ENCODE measurements around the gene MAPK13.

Gene MAPK13

DNA sequence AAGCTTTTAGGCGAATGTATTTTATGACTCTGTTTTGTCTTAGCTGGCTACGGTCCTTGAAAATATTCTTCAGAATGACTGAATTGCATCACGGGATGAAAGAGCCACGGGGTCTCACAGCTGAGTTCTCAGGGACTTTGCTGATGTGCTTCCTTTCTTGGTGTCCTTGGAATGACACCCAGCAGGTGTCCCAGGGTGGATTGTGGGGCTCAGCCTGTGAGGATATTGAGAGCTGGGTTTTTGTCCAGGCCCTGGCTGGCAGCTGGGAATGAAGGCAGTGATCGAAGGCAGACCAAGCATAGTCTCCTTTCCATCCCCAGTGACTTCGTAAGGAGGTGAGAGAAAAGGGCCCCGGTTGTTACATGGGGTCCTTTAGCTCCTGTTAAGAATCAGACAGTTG lies 18.8 kb upstream of the MAPK13 start:
- Histone ChIP-seq H3K56ac (ENCODE audit: low read length) (no peak overlapping the region), H3K18ac (ENCODE audit: low read length) (no peak overlapping the region), H3K4me3 (ENCODE audit: low read length) (no peak overlapping the region), H2BK120ac (ENCODE audit: low read depth, low read length) (no peak overlapping the region), H3K4me2 (ENCODE audit: low read length) (no peak overlapping the region), H2BK5ac (ENCODE audit: low read length) (no peak overlapping the region), H3K9ac (ENCODE audit: low read length) (no peak overlapping the region), H3K23ac (ENCODE audit: low read length) (no peak overlapping the region), H3K79me1 (ENCODE audit: low read length) (no peaks in the 10 kb centered on the region), H4K8ac (ENCODE audit: low read depth, low read length) (no peak overlapping the region), H3K4ac (ENCODE audit: low read depth, low read length) (no peak overlapping the region), H3K4me1 (ENCODE audit: control insufficient read depth, low read depth, low read length) (no peaks in the 10 kb centered on the region), H3K27ac (ENCODE audit: low read depth, low read length) (no peak overlapping the region), H4K5ac (ENCODE audit: low read length) (no peak overlapping the region), H3K79me2 (ENCODE audit: control insufficient read depth, insufficient read depth, low read length) (no peaks in the 10 kb centered on the region), H3K36me3 (ENCODE audit: control insufficient read depth, insufficient read depth, low read length) (peaks cover 3% of the 10 kb centered on the region), H2BK15ac (replicated peaks; ENCODE audit: low read depth) (no peak overlapping the region), H2AK5ac (ENCODE audit: low read length) (no peak overlapping the region), H3K27me3 (ENCODE audit: insufficient read depth, low read length, poor library complexity) (no peaks in the 10 kb centered on the region)
- WGBS (ENCODE audit: extremely low coverage, insufficient coverage, low lambda C conversion rate) = 100% methylated on average over 1 of the region's 7 CpGs
- no peak for DNase-seq

GRCh38 chr6:36113049-36113448 lies 17.3 kb upstream of the MAPK13 start:
- Histone ChIP-seq H3K4ac (ENCODE audit: low read depth, low read length) (no peak overlapping the region), H2BK15ac (replicated peaks; ENCODE audit: low read depth) (no peak overlapping the region), H3K79me1 (ENCODE audit: low read length) (no peaks in the 10 kb centered on the region), H3K4me2 (ENCODE audit: low read length) (no peak overlapping the region), H3K27ac (ENCODE audit: low read depth, low read length) (no peak overlapping the region), H3K4me3 (ENCODE audit: low read length) (no peak overlapping the region), H3K56ac (ENCODE audit: low read length) (no peak overlapping the region), H3K27me3 (ENCODE audit: insufficient read depth, low read length, poor library complexity) (no peaks in the 10 kb centered on the region), H3K36me3 (ENCODE audit: control insufficient read depth, insufficient read depth, low read length) (peaks cover 3% of the 10 kb centered on the region), H4K8ac (ENCODE audit: low read depth, low read length) (no peak overlapping the region), H3K79me2 (ENCODE audit: control insufficient read depth, insufficient read depth, low read length) (no peaks in the 10 kb centered on the region), H2AK5ac (ENCODE audit: low read length) (no peak overlapping the region), H2BK5ac (ENCODE audit: low read length) (no peak overlapping the region), H3K9ac (ENCODE audit: low read length) (no peak overlapping the region), H3K23ac (ENCODE audit: low read length) (no peak overlapping the region), H3K18ac (ENCODE audit: low read length) (no peak overlapping the region), H4K5ac (ENCODE audit: low read length) (no peak overlapping the region), H2BK120ac (ENCODE audit: low read depth, low read length) (no peak overlapping the region), H3K4me1 (ENCODE audit: control insufficient read depth, low read depth, low read length) (no peaks in the 10 kb centered on the region)
- DNase-seq = no peak

- peaks cover under 1% of the 10 kb centered on the region for H3K36me3 ChIP-seq (ENCODE audit: control insufficient read depth, insufficient read depth, low read length)
- DNase-seq = no peak
- H2BK5ac ChIP-seq (ENCODE audit: low read length) = no peak overlapping the region
- no CpG with 5 or more reads among the region's 2 CpGs for WGBS (ENCODE audit: extremely low coverage, insufficient coverage, low lambda C conversion rate)
- no peaks in the 10 kb centered on the region for H3K79me1 ChIP-seq (ENCODE audit: low read length)
- no peak overlapping the region for H4K8ac ChIP-seq (ENCODE audit: low read depth, low read length)
- H3K27ac ChIP-seq (ENCODE audit: low read depth, low read length) = no peak overlapping the region
- no peak overlapping the region for H3K4me2 ChIP-seq (ENCODE audit: low read length)
- no peak overlapping the region for H3K18ac ChIP-seq (ENCODE audit: low read length)
- no peak overlapping the region for H2AK5ac ChIP-seq (ENCODE audit: low read length)
- no peaks in the 10 kb centered on the region for H3K27me3 ChIP-seq (ENCODE audit: insufficient read depth, low read length, poor library complexity)
- H3K4me3 ChIP-seq (ENCODE audit: low read length) = no peak overlapping the region
- no peak overlapping the region for H2BK120ac ChIP-seq (ENCODE audit: low read depth, low read length)
- H2BK15ac ChIP-seq (replicated peaks; ENCODE audit: low read depth) = no peak overlapping the region
- H3K4ac ChIP-seq (ENCODE audit: low read depth, low read length) = no peak overlapping the region
- H4K5ac ChIP-seq (ENCODE audit: low read length) = no peak overlapping the region
- no peaks in the 10 kb centered on the region for H3K79me2 ChIP-seq (ENCODE audit: control insufficient read depth, insufficient read depth, low read length)
- H3K23ac ChIP-seq (ENCODE audit: low read length) = no peak overlapping the region
- H3K9ac ChIP-seq (ENCODE audit: low read length) = no peak overlapping the region
- no peaks in the 10 kb centered on the region for H3K4me1 ChIP-seq (ENCODE audit: control insufficient read depth, low read depth, low read length)
- no peak overlapping the region for H3K56ac ChIP-seq (ENCODE audit: low read length)
Observed at GRCh38 chr6:36113703-36114102, 16.6 kb upstream of the MAPK13 start.

DNA sequence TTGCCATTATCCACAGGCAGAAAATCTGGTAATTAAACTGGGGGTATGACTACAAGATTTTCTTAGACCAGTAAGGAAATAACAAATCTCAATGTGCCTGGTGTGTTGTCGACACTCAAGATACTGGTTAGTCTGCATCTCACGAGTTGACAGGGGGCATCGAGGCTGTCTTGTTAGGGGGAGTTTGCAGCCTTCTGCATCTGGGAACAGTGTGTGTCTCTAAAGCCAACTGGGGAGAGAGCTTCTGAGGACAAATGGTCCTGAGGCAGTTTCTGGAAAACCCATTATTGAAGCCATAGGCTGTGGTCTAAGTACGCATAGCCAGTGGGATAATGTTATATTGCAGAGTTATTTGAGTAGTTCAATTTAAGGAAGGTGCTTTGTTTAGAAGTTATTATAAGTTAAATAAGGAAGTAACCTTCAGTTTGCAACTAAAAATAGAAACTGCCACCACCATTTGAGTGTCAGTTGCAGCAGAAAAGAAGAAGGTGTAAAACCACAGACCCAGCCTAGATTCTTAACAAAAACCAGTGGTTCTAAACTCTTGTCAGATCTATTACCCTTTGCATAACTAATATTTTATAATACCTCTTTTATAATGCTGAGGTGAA lies 15.4 kb upstream of the MAPK13 start:
- Histone ChIP-seq H3K4me3 (ENCODE audit: low read length) (no peak overlapping the region), H2BK120ac (ENCODE audit: low read depth, low read length) (no peak overlapping the region), H2BK15ac (replicated peaks; ENCODE audit: low read depth) (no peak overlapping the region), H3K9ac (ENCODE audit: low read length) (no peak overlapping the region), H3K56ac (ENCODE audit: low read length) (no peak overlapping the region), H3K79me2 (ENCODE audit: control insufficient read depth, insufficient read depth, low read length) (no peaks in the 10 kb centered on the region), H3K4me2 (ENCODE audit: low read length) (no peak overlapping the region), H4K8ac (ENCODE audit: low read depth, low read length) (no peak overlapping the region), H3K27me3 (ENCODE audit: insufficient read depth, low read length, poor library complexity) (no peaks in the 10 kb centered on the region), H3K27ac (ENCODE audit: low read depth, low read length) (no peak overlapping the region), H4K5ac (ENCODE audit: low read length) (no peak overlapping the region), H3K79me1 (ENCODE audit: low read length) (no peaks in the 10 kb centered on the region), H3K18ac (ENCODE audit: low read length) (no peak overlapping the region), H3K36me3 (ENCODE audit: control insufficient read depth, insufficient read depth, low read length) (no peaks in the 10 kb centered on the region), H3K4me1 (ENCODE audit: control insufficient read depth, low read depth, low read length) (no peaks in the 10 kb centered on the region), H2AK5ac (ENCODE audit: low read length) (no peak overlapping the region), H3K23ac (ENCODE audit: low read length) (no peak overlapping the region), H3K4ac (ENCODE audit: low read depth, low read length) (no peak overlapping the region), H2BK5ac (ENCODE audit: low read length) (no peak overlapping the region)
- WGBS (ENCODE audit: extremely low coverage, insufficient coverage, low lambda C conversion rate) = no CpG with 5 or more reads among the region's 4 CpGs
- DNase-seq = no peak

DNA sequence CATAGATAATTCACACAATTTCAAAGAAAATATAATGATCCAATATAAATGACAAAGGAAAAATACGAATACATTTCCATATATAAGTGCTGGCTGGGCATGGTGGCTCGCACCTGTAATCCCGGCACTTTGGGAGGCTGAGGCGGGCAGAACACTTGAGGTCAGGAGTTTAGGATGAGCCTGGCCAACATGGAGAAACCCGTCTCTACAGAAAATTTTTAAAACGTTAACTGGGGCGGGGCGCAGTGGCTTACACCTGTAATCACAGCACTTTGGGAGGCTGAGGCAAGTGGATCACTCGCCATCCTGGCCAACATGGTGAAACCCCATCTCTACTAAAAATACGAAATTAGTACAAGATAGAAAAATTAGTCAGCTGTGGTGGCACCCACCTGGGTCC lies 14.9 kb upstream of the MAPK13 start:
- Histone ChIP-seq H3K4ac (ENCODE audit: low read depth, low read length) (no peak overlapping the region), H3K79me1 (ENCODE audit: low read length) (no peaks in the 10 kb centered on the region), H3K36me3 (ENCODE audit: control insufficient read depth, insufficient read depth, low read length) (no peaks in the 10 kb centered on the region), H3K79me2 (ENCODE audit: control insufficient read depth, insufficient read depth, low read length) (no peaks in the 10 kb centered on the region), H3K4me3 (ENCODE audit: low read length) (no peak overlapping the region), H4K5ac (ENCODE audit: low read length) (no peak overlapping the region), H2BK120ac (ENCODE audit: low read depth, low read length) (no peak overlapping the region), H3K56ac (ENCODE audit: low read length) (no peak overlapping the region), H3K4me2 (ENCODE audit: low read length) (no peak overlapping the region), H4K8ac (ENCODE audit: low read depth, low read length) (no peak overlapping the region), H3K27ac (ENCODE audit: low read depth, low read length) (no peak overlapping the region), H2BK15ac (replicated peaks; ENCODE audit: low read depth) (no peak overlapping the region), H3K9ac (ENCODE audit: low read length) (no peak overlapping the region), H3K4me1 (ENCODE audit: control insufficient read depth, low read depth, low read length) (no peaks in the 10 kb centered on the region), H2BK5ac (ENCODE audit: low read length) (no peak overlapping the region), H3K23ac (ENCODE audit: low read length) (no peak overlapping the region), H3K27me3 (ENCODE audit: insufficient read depth, low read length, poor library complexity) (no peaks in the 10 kb centered on the region), H3K18ac (ENCODE audit: low read length) (no peak overlapping the region), H2AK5ac (ENCODE audit: low read length) (no peak overlapping the region)
- no CpG with 5 or more reads among the region's 10 CpGs for WGBS (ENCODE audit: extremely low coverage, insufficient coverage, low lambda C conversion rate)
- no peak for DNase-seq

DNA sequence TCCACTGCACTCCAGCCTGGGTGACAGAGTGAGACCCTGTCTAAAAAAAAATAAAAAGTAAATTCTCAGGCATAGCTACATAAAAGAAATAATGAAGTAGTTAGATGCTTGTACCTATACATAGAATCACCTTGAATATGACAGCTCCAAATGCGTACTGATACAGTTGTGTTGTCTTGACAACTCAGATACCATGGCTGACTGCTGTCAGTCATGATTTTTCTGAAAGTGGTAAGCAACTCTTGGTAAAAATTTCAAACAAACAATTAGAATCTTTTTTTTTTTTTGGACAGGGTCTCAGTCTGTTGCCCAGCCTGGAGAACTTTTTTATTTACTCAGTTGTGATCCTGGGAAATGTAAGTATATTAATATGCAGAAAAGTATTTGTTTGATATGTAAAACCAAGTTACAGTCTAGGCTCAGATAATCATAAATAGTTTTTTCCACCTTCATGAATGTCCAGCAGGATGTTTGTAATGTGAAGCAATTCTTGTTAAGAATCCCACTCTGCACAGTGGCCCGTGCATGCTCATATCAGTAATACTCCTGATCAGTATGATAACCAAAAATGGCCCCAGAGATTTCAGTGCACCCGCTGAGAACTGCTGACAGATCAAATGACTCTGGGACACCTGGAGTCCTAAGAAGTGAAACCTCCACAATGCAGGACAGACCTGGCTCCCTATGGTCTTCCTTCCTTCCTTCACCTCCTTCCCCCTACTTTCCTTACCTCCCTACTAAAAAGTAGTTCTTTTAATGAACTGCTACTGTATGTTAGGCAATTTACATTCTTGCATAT lies 14.0 kb upstream of the MAPK13 start:
- no peak overlapping the region for H3K4me3 ChIP-seq (ENCODE audit: low read length)
- H3K79me2 ChIP-seq (ENCODE audit: control insufficient read depth, insufficient read depth, low read length) = no peaks in the 10 kb centered on the region
- H3K56ac ChIP-seq (ENCODE audit: low read length) = no peak overlapping the region
- H4K8ac ChIP-seq (ENCODE audit: low read depth, low read length) = no peak overlapping the region
- H3K4me1 ChIP-seq (ENCODE audit: control insufficient read depth, low read depth, low read length) = peaks cover 3% of the 10 kb centered on the region
- no peak overlapping the region for H3K27ac ChIP-seq (ENCODE audit: low read depth, low read length)
- DNase-seq = no peak
- WGBS (ENCODE audit: extremely low coverage, insufficient coverage, low lambda C conversion rate) = no CpG with 5 or more reads among the region's 3 CpGs
- no peak overlapping the region for H3K4ac ChIP-seq (ENCODE audit: low read depth, low read length)
- no peak overlapping the region for H2BK120ac ChIP-seq (ENCODE audit: low read depth, low read length)
- H3K4me2 ChIP-seq (ENCODE audit: low read length) = no peak overlapping the region
- no peaks in the 10 kb centered on the region for H3K79me1 ChIP-seq (ENCODE audit: low read length)
- no peak overlapping the region for H2AK5ac ChIP-seq (ENCODE audit: low read length)
- H2BK15ac ChIP-seq (replicated peaks; ENCODE audit: low read depth) = no peak overlapping the region
- no peak overlapping the region for H2BK5ac ChIP-seq (ENCODE audit: low read length)
- H3K23ac ChIP-seq (ENCODE audit: low read length) = no peak overlapping the region
- no peaks in the 10 kb centered on the region for H3K27me3 ChIP-seq (ENCODE audit: insufficient read depth, low read length, poor library complexity)
- H3K18ac ChIP-seq (ENCODE audit: low read length) = no peak overlapping the region
- H4K5ac ChIP-seq (ENCODE audit: low read length) = no peak overlapping the region
- H3K9ac ChIP-seq (ENCODE audit: low read length) = no peak overlapping the region
- H3K36me3 ChIP-seq (ENCODE audit: control insufficient read depth, insufficient read depth, low read length) = no peaks in the 10 kb centered on the region
